ENCODE results near the gene DZIP1L. TPM values are rescaled to one million over a fixed set of nuclear protein-coding genes. Genes with fewer than 3 reads are reported as not detected.
A peak's percentile ranks its signal among the peaks of the same experiment; 100 is the strongest.

DZIP1L gene
- total and polyA plus RNA-seq, 9 of the 15 experiments (the other 6 are each of a cell fraction or from before 2014, with no cell fraction given) = 0.03 to 1.5 (median 0.48) TPM; not detected in 1

- TF ChIP-seq ARID1B (IDR thresholded peaks at IDR 0.05) (no peak), HDGF (IDR thresholded peaks at IDR 0.05) (no peak), ZNF561 (CRISPR knock-in tag; conservative IDR thresholded peaks at IDR 0.05) (no peak), RFX1 (IDR thresholded peaks at IDR 0.05) (no peak), ZBTB43 (CRISPR knock-in tag; IDR thresholded peaks at IDR 0.05) (no peak), DEAF1 (CRISPR knock-in tag; IDR thresholded peaks at IDR 0.05) (no peak), SRF (CRISPR knock-in tag; IDR thresholded peaks at IDR 0.05) (0 out of 4 replicates have a peak, but pooled peaks of 1 of the 2 experiments have one; percentile 27), HNRNPLL (IDR thresholded peaks at IDR 0.05; ENCODE audit: low read depth, low read length, poor library complexity, severe bottlenecking) (peak; percentile 34), ZNF134 (CRISPR knock-in tag; conservative IDR thresholded peaks at IDR 0.05) (no peak), FOS (IDR thresholded peaks at IDR 0.05; ENCODE audit: extremely low read depth, insufficient read length) (no peak), HMGN3 (IDR thresholded peaks at IDR 0.05; ENCODE audit: borderline replicate concordance, extremely low read depth, insufficient read length, low read depth, low read length) (peak; percentile 20), UBTF (IDR thresholded peaks at IDR 0.05; ENCODE audit: borderline replicate concordance in 1 of 2, low read depth in 2 of 2, low read length in 2 of 2) (0 out of 4 replicates have a peak, but pooled peaks have one; percentile 22 to 30), CSDE1 (IDR thresholded peaks at IDR 0.05) (no peak), SAFB (IDR thresholded peaks at IDR 0.05; ENCODE audit: borderline replicate concordance, low read depth, low read length) (peak; percentile 38; the same call in 1 of the 2 replicates), CCAR2 (IDR thresholded peaks at IDR 0.05; ENCODE audit: low read depth, low read length) (no peak), TBP (optimal IDR thresholded peaks at IDR 0.05; ENCODE audit: low read depth, low read length) (no peak), SIX5 (IDR thresholded peaks at IDR 0.05; ENCODE audit: borderline replicate concordance in 1 of 2, insufficient read depth in 1 of 2, low read depth in 1 of 2, low read length in 2 of 2) (no peak), ZNF347 (CRISPR knock-in tag; IDR thresholded peaks at IDR 0.05; ENCODE audit: low read depth) (no peak), SRSF9 (IDR thresholded peaks at IDR 0.05; ENCODE audit: borderline replicate concordance, low read depth, low read length) (no peak), BACH1 (tag; IDR thresholded peaks at IDR 0.05) (no peak), L3MBTL2 (IDR thresholded peaks at IDR 0.05) (peak; percentile 64), SRSF1 (IDR thresholded peaks at IDR 0.05; ENCODE audit: low read depth, low read length) (no peak), EGR1 (conservative IDR thresholded peaks at IDR 0.05) (peak; percentile 67)
Measured at GRCh38 chr3:138114988-138115971, at the start of gene DZIP1L (continued).

Data from K562 (cell line).